Prostate gland (tissue), 2 donors: Measurements from ENCODE around the gene GLIPR2.

Experiments used
- POLR2A ChIP-seq: fragments of 450-650 bp; IDR thresholded peaks from one replicate; pipeline ENCODE4 v1.6.1; 2016; ENCODE audit warnings: antibody characterized with exemption, mild to moderate bottlenecking
- POLR2AphosphoS5 ChIP-seq: sonication (generic); formaldehyde crosslinking; IDR thresholded peaks from one replicate; pipeline ENCODE4 v1.6.1; 2017; ENCODE audit warnings: antibody characterized with exemption
- TF ChIP-seq, protein P1 (sequence below), 4 experiments: fragments of 200-600 bp in 2 of 4; fragments of 450-650 bp in 2 of 4; sonication (generic) in 2 of 4; IDR thresholded peaks; 1 replicate in 3 of 4; 2 replicates in 1 of 4; pipeline ENCODE4 v1.5.1; 2016 to 2019; ENCODE audit warnings: antibody characterized with exemption in 4 of 4, mild to moderate bottlenecking in 2 of 4, moderate library complexity in 2 of 4

- TF ChIP-seq, protein P1, sequence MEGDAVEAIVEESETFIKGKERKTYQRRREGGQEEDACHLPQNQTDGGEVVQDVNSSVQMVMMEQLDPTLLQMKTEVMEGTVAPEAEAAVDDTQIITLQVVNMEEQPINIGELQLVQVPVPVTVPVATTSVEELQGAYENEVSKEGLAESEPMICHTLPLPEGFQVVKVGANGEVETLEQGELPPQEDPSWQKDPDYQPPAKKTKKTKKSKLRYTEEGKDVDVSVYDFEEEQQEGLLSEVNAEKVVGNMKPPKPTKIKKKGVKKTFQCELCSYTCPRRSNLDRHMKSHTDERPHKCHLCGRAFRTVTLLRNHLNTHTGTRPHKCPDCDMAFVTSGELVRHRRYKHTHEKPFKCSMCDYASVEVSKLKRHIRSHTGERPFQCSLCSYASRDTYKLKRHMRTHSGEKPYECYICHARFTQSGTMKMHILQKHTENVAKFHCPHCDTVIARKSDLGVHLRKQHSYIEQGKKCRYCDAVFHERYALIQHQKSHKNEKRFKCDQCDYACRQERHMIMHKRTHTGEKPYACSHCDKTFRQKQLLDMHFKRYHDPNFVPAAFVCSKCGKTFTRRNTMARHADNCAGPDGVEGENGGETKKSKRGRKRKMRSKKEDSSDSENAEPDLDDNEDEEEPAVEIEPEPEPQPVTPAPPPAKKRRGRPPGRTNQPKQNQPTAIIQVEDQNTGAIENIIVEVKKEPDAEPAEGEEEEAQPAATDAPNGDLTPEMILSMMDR (IDR thresholded peaks at IDR 0.05), result no peak
- TF ChIP-seq POLR2A (no peak), POLR2AphosphoS5 (peak; percentile 17)
Observed at GRCh38 chr9:36151316-36152210, 15.0 kb downstream of the GLIPR2 start.
